Tibial nerve (tissue), 4 donors: ENCODE results near the gene GRIN2A. TPM values are rescaled to one million over a fixed set of nuclear protein-coding genes. Genes with fewer than 3 reads are reported as not detected.

Experiments
- DNase-seq, 2 donors: peaks; one replicate each; pipeline ENCODE4 v3.0.0-alpha.2; 2019; ENCODE audit warnings: low spot score in 2 of 2
- H3K27ac ChIP-seq, 4 donors: fragments of 200-600 bp; sonication (generic) in 3 of 4; one replicate each; pipeline ENCODE4 v1.5.1; 2017 to 2019; ENCODE audit warnings: mild to moderate bottlenecking in 1 of 4
- H3K27me3 ChIP-seq, 2 donors: fragments of 200-600 bp; sonication (generic) in 1 of 2; one replicate each; pipeline versions ENCODE4 v1.5.1 to v1.6.0; 2017 to 2019
- H3K36me3 ChIP-seq, 3 donors: fragments of 200-600 bp; sonication (generic); one replicate each; pipeline ENCODE4 v1.5.1; 2018 to 2019
- H3K4me1 ChIP-seq, 4 donors: fragments of 200-600 bp; sonication (generic) in 3 of 4; one replicate each; pipeline ENCODE4 v1.5.1; 2017 to 2019
- H3K4me3 ChIP-seq, 4 donors: fragments of 200-600 bp; sonication (generic) in 3 of 4; one replicate each; pipeline ENCODE4 v1.5.1; 2017 to 2019; ENCODE audit warnings: mild to moderate bottlenecking in 1 of 4, moderate library complexity in 1 of 4
- H3K9me3 ChIP-seq, 4 donors: fragments of 200-600 bp; sonication (generic) in 3 of 4; one replicate each; pipeline ENCODE4 v1.5.1; 2017 to 2019
- CTCF ChIP-seq, 5 experiments: fragments of 200-600 bp in 3 of 5; fragments of 450-650 bp in 2 of 5; sonication (generic) in 3 of 5; IDR thresholded peaks; one replicate each; pipeline ENCODE4 v1.5.1; 2016 to 2019; ENCODE audit warnings: antibody characterized with exemption in 5 of 5, mild to moderate bottlenecking in 3 of 5, moderate library complexity in 2 of 5
- EP300 ChIP-seq, 2 donors: sonication (generic); formaldehyde crosslinking; IDR thresholded peaks; one replicate each; pipeline ENCODE4 v1.6.1; 2017; ENCODE audit warnings: antibody characterized with exemption in 2 of 2, mild to moderate bottlenecking in 1 of 2
- POLR2A ChIP-seq, 2 donors: fragments of 450-650 bp; IDR thresholded peaks; one replicate each; pipeline ENCODE4 v1.6.1; 2017; ENCODE audit warnings: antibody characterized with exemption in 2 of 2, mild to moderate bottlenecking in 2 of 2, moderate library complexity in 2 of 2
- WGBS, 2 donors: methylation state at CpG; one replicate each; pipeline ENCODE4 v1.1.5; 2018; 5-methylcytosine and 5-hydroxymethylcytosine counted together
- total RNA-seq, 4 donors: library from RNA; depleted of rRNA; stranded (reverse); fragments of >200 nt; gene quantifications; one replicate each; pipeline ENCODE4 v1.1.0, GENCODE V29; 2016

Gene GRIN2A
- total RNA-seq, 4 donors from 2014 or later, result under 0.01 to 0.44 (median 0.39) TPM; not detected in 1

- 69 to 73% methylated on average over 3 of the region's 3 CpGs for WGBS, 2 donors
- no peaks in the 10 kb centered on the region for H3K4me1 ChIP-seq
- no peak for DNase-seq
- H3K4me3 ChIP-seq, result no peak overlapping the region
- no peaks in the 10 kb centered on the region for H3K36me3 ChIP-seq
- TF ChIP-seq EP300 (IDR thresholded peaks at IDR 0.05) (no peak), CTCF (IDR thresholded peaks at IDR 0.05) (no peak), POLR2A (IDR thresholded peaks at IDR 0.05) (no peak)
- no peaks in the 10 kb centered on the region for H3K27me3 ChIP-seq
- no peaks in the 10 kb centered on the region for H3K9me3 ChIP-seq
- H3K27ac ChIP-seq, result no peak overlapping the region
These were observed 276.0 kb downstream of the GRIN2A start for GRCh38 chr16:9906218-9906617.

- H3K27me3 ChIP-seq, result no peaks in the 10 kb centered on the region
- no peak for DNase-seq
- H3K27ac ChIP-seq, result no peak overlapping the region
- no peaks in the 10 kb centered on the region for H3K36me3 ChIP-seq
- no peaks in the 10 kb centered on the region for H3K4me1 ChIP-seq
- no peaks in the 10 kb centered on the region for H3K9me3 ChIP-seq
- no peak overlapping the region for H3K4me3 ChIP-seq
- TF ChIP-seq CTCF (IDR thresholded peaks at IDR 0.05) (no peak), POLR2A (IDR thresholded peaks at IDR 0.05) (no peak), EP300 (IDR thresholded peaks at IDR 0.05) (no peak)
- 85 to 92% methylated on average over 2 of the region's 2 CpGs for WGBS, 2 donors
These were observed 277.7 kb downstream of the GRIN2A start for GRCh38 chr16:9904526-9904925.

- Histone ChIP-seq H3K27ac (no peak overlapping the region), H3K9me3 (no peaks in the 10 kb centered on the region), H3K27me3 (no peaks in the 10 kb centered on the region), H3K4me3 (no peak overlapping the region), H3K36me3 (no peaks in the 10 kb centered on the region), H3K4me1 (no peaks in the 10 kb centered on the region)
- TF ChIP-seq EP300 (IDR thresholded peaks at IDR 0.05) (no peak), CTCF (IDR thresholded peaks at IDR 0.05) (no peak), POLR2A (IDR thresholded peaks at IDR 0.05) (no peak)
- no peak for DNase-seq
- WGBS, 2 donors, result 79 to 85% methylated on average over 4 of the region's 4 CpGs
These were observed 281.7 kb downstream of the GRIN2A start for GRCh38 chr16:9900576-9900975.

GRCh38 chr16:9898555-9898954, 283.7 kb downstream of the GRIN2A start:
- Histone ChIP-seq H3K27ac (no peak overlapping the region), H3K9me3 (no peaks in the 10 kb centered on the region), H3K4me3 (no peak overlapping the region), H3K36me3 (no peaks in the 10 kb centered on the region), H3K4me1 (no peaks in the 10 kb centered on the region), H3K27me3 (no peaks in the 10 kb centered on the region)
- WGBS, 2 donors, result 49 to 68% methylated on average over 4 of the region's 4 CpGs
- TF ChIP-seq EP300 (IDR thresholded peaks at IDR 0.05) (no peak), CTCF (IDR thresholded peaks at IDR 0.05) (no peak), POLR2A (IDR thresholded peaks at IDR 0.05) (no peak)
- no peak for DNase-seq

GRCh38 chr16:9898124-9898523, 284.1 kb downstream of the GRIN2A start:
- no peak for DNase-seq
- H3K27me3 ChIP-seq, result no peaks in the 10 kb centered on the region
- no peak overlapping the region for H3K4me3 ChIP-seq
- no peak overlapping the region for H3K27ac ChIP-seq
- H3K9me3 ChIP-seq, result no peaks in the 10 kb centered on the region
- TF ChIP-seq CTCF (IDR thresholded peaks at IDR 0.05), result no peak
- no peak for TF ChIP-seq EP300 (IDR thresholded peaks at IDR 0.05)
- no peak for TF ChIP-seq POLR2A (IDR thresholded peaks at IDR 0.05)
- H3K36me3 ChIP-seq, result no peaks in the 10 kb centered on the region
- 85 to 90% methylated on average over 2 of the region's 2 CpGs for WGBS, 2 donors
- H3K4me1 ChIP-seq, result no peaks in the 10 kb centered on the region
